ENCODE data around the gene TNFSF15.

GRCh38 chr9:114771889-114772288, 34.0 kb downstream of the TNFSF15 start:
- TF ChIP-seq POLR2A (IDR thresholded peaks at IDR 0.05; ENCODE audit: low read depth, low read length) (no peak), TAF1 (IDR thresholded peaks at IDR 0.05; ENCODE audit: borderline replicate concordance, low read depth, low read length) (no peak)
